Stimulated activated CD4-positive, alpha-beta T cell treated with anti-CD3 and anti-CD28 coated beads, Interleukin-2, amount 100 ng/mL, for 48 hours (primary cell): Measurements from ENCODE around the gene SLC25A29.
A peak's percentile ranks its signal among the peaks of the same experiment; 100 is the strongest.
"Not testable (repeated sequence)": the region's sequence is repeated elsewhere in the genome, so short reads cannot be mapped to it uniquely, and the experiment has no call there.

Source experiments
- DNase-seq, 2 donors: peaks; one replicate each; pipeline ENCODE4 v3.0.0-alpha.2; 2020

SLC25A29 gene

DNA sequence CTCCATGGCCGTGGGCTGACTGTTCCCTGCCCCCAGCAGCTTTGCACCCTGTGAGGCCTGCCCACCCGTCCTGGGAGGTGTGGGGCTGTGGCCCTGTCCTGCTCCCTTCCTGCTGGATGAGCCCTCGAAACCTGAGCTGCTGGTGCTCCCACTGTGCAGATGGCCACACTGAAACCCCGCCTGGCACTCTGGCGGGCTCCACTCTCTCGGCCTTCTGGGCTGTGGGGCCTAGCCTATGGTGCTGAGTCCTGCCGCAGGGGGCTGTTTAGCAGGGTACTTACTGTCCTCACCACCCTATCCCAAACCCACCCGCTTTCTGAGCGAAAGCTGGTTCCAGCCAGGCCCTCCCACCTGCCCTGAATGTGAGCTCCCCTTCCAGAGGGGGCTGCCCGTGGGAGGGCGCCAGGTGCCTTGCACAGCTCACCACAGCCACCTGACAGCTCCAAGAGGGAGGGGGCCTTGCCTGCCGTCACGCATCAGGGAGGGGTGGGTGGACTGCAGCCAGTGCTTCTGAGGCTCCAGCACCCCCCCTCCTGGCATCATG is 24.2 kb upstream of the SLC25A29 start:
- no peak for DNase-seq

DNA sequence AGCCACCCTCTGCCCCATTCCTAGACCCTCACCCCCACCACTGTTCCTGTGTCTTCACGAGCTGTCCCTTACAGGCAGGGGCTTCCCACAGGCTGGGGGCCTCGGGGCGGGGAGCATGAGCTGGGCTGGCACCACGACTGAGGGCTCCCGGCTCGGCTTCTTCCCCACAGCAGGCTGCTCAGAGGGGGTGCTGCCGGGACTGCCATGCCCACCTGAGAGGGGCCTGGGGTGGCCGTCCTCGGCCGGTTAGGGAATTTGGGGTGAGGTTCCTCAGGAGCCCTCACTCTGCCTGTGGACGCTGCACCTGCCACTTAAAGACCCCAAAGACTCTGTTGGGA is 23.7 kb upstream of the SLC25A29 start:
- no peak for DNase-seq

DNA sequence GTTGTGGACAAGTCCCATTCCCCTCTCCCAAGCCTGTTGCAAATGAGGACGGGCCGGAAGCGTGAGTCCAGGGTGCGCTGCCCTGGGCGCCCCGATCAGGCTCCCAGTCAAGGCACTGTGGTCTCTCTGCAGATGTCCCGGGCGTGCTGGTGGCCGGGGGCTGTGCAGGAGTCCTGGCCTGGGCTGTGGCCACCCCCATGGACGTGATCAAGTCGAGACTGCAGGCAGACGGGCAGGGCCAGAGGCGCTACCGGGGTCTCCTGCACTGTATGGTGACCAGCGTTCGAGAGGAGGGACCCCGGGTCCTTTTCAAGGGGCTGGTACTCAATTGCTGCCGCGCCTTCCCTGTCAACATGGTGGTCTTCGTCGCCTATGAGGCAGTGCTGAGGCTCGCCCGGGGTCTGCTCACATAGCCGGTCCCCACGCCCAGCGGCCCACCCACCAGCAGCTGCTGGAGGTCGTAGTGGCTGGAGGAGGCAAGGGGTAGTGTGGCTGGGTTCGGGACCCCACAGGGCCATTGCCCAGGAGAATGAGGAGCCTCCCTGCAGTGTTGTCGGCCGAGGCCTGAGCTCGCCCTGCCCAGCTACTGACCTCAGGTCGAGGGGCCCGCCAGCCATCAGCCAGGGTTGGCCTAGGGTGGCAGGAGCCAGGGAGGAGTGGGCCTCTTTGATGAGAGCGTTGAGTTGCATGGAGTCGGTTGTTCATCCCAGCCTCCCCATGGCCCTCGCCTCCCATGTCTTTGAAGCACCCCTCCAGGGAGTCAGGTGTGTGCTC is 23.2 kb upstream of the SLC25A29 start:
- no peak for DNase-seq

DNA sequence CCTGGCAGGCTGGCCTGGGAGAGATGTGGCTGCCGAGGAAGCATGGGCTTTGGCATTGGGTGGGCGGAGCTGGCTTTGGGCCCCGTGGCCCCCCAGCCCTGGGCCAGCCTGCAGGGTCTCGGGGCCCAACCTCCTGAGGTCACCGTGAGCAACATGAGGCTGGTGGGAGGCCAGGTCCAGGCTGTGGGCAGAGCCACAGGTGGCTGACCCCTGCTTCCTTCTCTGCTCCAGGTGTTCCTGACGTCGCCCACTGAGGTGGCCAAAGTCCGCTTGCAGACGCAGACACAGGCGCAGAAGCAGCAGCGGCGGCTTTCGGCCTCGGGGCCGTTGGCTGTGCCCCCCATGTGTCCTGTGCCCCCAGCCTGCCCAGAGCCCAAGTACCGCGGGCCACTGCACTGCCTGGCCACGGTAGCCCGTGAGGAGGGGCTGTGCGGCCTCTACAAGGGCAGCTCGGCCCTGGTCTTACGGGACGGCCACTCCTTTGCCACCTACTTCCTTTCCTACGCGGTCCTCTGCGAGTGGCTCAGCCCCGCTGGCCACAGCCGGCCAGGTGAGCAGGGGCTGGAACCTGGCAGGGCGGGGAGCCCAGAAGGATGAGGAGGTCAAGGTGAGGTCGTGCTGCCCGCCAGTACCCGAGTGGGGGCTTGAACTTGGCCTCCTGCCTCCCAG is 22.4 kb upstream of the SLC25A29 start:
- no peak for DNase-seq

DNA sequence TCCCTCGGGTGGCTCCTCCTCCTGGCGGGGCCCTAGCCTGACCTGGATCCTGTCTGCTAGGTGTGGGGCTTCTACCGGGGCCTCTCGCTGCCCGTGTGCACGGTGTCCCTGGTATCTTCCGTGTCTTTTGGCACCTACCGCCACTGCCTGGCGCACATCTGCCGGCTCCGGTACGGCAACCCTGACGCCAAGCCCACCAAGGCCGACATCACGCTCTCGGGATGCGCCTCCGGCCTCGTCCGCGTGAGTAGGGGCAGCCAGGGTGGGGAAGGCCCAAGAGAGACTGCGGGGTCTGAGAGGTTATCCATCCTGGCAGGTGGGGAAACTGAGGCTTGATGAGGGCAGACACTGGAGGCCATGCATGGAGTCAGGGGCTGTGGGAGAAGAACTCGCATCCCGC is 20.9 kb upstream of the SLC25A29 start:
- DNase-seq: no peak

DNA sequence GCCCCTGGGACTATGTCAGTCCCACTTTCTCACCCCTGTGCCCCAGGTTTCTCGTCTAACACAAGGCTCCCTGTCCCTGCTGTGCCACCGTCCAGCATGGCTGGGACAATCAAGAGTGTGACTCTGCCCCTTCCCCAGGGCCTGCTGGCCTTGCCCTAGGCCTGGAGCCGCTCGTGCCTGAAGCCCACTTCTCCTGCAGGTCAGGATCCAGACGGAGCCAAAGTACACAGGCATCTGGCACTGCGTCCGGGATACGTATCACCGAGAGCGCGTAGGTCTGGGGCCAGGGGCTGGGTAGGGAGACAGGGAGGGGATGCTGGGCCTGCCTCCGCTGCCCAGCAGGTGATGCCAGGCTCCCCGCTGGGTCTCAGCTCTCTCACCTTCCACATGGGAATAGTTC is 19.7 kb upstream of the SLC25A29 start:
- no peak for DNase-seq

DNA sequence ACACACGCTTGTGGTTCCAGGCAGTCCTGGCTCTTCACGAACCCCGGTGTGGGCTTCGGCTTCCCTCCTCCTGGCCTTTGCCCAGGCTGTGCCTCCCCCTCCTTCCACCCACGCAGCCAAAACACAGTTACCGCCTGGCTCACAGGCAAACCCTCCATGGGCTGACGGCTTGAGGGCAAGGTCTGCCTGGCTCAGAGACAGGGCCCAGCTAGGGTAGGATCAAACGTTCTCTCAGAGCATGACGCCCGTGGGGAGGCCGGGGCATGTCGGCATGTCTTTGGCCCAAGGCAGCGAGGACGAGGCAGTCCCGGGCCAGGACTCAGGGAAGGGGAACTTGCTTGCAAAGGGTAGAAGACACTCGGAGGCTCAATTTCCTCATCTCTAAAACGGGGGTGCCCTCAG is 19.0 kb upstream of the SLC25A29 start:
- no peak for DNase-seq

DNA sequence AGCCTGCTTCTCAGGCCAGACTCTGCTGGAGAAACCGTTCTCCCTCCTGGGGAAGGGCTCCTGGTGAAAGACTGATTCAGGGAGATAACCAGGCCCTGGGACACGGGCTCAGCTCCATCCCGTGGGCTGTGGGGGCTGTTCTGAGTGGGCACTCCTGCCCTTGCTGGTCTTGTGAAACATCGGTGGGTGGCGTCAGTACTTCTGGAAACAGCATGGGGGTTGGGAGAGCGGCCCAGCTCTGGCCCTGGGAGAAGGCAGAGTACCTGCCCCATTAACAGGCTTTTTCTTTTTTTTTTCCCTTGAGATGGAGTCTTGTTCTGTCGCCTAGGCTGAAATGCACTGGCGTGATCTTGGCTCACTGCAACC is 17.7 kb upstream of the SLC25A29 start:
- no peak for DNase-seq

DNA sequence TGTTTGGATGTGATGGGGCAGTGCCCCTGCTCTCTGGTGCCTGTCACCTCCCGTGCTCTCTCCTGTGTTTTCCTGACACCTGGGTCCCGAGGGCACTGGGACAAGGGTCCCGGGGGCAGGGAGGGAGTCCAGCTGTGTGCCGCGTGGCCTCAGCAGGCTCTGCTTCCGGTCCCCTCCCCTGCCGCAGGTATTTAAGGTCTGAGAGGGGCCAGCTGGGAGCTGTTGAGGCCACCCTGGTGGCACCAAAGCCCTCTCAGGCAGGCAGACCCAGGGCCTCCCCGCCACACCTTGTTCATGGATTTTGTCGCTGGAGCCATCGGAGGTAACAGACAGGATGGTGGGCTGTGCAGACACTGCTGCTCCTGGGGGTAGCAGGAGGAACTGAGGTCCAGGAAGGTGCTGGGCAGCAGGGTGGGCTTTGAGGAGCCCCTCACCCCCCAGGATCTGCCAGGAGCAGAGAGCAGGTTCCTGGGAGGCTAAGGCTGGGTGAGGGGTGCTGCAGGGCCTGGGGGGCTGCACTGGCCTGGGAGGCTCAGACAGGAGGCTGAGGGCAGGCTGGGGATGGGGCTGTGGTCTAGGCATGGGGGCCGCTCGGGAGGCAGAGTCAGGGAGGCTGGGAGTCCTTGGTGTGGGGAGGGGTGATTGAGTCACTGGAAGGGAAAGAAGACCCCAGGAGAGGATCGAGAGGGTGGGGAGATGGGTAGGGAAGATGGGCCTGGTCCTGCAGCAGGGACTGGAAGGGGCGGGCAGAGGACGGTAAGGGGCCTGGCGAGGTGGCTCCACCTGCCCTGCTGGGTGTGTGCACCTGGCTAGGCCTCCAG is 17.1 kb upstream of the SLC25A29 start, which contains the start of gene SLC25A47:
Gene SLC25A47, plus strand, starts transcription at position 219 of the 821 bp plus-strand sequence. Its CDS starts 76 bp downstream, at position 295.
- no peak for DNase-seq

DNA sequence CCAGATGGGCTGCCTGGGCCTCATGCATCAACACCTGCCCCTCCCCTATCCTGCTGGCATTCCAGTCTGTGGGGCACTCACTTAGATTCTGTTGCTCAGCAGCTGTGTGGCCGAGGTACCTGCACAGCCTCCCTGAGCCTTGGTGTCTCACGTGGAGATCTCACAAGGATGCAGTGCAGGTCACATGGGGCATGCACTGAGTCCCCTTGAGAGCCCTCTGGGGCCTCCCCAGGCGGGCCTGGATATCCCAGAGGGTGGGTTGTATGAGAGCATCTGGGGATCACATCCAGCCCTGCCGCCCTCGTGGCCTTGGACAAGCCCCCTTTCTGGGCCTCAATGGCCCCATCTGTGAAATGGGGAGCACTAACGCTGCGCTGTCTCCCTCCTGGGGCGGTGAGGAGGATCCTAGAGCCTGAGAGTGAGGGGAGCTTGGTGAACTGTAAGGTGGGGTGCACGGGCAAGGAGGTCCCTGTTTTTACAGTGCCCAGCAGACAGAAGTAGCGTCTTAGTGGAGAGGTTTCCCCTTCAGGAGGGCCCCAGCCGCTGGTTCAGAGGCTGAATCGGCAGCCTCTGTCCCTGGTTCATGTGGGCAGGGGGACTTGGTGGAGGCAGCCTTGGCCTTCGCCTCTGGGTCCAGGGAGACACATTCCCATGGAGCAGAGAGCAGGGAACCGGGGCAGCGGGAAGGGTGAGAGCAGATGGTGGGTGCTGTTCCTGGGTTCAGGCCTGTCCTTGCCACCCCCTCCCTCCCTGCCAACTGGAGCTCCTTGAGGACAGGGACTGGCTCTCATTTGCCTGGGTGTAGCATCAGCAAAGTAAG is 16.1 kb upstream of the SLC25A29 start:
- DNase-seq: no peak

DNA sequence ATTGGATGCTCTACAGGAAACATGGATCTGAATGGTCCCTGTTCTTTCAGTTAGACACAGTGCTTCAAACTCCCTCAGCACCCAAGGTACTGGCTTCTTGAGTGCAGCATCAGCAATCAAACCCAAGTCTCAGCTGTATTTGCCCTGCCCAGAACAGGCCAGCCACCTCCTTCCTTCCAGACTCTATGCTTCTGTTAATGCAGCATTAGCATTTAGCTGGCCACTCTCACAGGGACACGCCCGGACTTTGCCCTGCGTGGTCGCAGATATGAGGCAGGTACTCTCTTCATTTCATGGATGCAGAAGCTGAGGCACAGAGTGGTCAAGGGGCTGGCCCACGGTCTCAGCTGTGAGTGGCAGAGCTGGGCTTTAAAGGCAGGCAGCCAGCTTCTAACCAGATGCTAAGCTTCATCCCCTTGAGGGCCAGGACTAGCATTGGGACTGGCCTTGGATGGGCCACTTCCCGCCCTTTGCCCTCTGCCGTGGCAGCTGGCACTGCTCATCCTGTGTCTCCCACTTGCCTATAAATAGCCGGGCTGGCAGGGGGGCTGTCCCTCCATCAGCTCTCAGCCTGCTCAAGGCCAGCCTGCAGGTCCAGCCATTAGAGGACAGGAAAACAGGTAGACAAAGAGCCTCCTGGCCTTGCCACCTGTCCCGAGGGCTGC is 15.4 kb upstream of the SLC25A29 start:
- no peak for DNase-seq

DNA sequence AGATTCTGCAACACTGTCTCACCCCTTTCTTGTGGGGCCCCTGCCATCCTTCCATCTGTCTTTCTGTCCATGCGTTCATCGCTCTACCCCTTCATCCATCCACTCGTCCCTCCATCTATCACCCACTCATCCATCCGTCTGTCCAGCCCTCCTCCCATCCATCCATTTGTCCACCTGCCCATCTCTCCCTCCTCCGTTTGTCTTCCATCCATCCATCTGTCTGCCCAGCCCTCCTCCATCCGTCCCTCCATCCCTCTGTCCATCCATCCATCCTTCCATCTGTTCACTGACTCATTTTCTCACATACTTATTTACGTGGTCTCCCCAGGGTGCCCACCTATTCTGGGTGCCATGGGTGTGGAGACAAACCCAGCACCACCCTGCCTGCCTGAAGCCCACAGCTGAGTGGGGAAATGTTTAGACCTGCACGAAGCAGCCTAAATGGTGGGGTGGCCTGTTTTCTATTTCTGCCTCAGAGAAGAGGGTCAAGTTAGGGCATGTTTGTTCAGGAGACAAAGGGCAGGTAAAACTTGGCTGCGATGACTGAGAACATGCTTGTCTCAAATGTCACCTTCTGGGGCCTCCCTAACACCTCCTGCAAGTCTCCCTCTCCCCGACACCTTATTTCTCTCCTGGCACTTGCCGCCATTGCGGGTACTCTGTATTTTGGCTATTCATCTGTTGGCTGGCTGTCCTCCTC is 14.1 kb upstream of the SLC25A29 start:
- DNase-seq: no peak

DNA sequence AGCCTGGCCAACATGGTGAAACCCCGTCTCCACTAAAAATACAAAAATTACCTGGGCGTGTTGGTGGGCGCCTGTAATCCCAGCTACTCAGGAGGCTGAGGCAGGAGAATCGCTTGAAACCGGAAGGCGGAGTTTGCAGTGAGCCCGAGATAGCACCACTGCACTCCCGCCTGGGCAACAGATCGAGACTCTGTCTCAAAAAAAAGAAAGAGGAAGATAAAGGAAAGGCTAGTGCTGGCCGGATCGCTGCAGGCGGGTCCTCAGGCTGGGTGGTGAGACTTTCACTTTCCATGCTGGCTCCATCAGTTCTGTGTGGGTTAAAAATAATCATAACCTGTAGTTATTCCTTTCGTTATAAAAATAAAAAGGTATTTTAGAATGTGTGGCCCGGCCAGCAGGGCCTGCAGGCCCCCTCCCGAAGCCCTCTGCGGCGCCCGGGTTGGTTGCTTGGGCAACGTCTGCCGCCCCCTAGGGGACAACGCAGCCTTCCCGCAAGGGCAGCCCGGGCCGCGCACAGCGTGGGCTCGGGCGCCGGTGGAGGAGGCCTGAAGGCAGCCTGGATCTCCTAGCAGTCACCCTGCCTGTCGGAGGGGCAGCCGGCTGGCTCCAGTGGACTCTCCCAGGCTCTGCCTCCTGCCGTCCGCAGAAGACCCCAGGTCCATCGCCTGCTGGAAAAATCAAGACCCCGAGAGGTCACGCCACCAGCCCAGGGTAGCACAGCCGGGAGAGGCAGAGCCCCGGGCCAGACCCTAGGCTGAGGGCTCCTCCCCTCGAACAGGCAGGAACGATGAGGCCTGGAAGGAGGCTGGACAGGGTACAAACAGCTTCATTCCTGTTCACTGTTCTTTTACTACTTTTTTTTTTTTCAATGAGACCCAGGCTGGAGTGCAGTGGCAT is 11.9 kb upstream of the SLC25A29 start:
- DNase-seq: peak; percentile 64 to 75

DNA sequence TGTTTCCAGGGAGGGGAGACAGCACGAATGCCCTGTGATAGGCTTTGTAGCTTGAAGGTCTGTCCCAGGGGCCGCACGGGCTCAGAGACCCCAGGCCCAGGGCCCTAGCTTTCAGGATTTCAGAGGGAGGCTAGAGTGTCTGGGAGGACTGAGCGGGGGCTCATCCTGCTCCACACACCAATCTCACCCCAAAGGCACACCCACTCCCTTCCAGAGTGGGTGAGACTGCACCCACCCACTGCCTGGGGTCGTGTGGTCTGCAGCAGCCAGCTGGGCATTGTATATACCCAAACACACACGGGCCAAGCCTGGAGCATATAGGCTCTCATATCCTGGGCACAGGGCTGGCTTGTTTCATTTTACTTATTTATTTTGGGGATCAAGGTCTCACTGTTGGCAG is 11.1 kb upstream of the SLC25A29 start:
- no peak for DNase-seq

DNA sequence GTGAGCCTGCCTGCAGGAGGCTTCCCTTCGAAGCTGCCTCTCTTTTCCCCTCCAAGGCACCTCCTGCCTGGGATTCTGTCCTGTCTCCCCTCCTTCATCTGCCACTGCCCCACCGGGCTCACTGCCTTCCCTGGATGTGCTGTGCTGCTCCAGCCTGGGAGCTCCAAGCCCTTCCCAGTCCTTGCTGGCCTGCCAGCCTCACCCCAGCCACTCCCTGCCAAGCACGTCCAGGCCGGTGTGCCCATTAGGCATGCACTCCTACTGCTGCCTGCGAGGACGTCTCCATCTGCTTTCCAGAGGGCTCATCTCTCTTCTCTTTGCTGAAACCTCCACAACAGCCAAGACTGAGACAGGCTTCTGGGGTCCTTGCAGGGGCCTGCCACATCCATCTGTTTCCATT is 8.5 kb upstream of the SLC25A29 start:
- no peak for DNase-seq

DNA sequence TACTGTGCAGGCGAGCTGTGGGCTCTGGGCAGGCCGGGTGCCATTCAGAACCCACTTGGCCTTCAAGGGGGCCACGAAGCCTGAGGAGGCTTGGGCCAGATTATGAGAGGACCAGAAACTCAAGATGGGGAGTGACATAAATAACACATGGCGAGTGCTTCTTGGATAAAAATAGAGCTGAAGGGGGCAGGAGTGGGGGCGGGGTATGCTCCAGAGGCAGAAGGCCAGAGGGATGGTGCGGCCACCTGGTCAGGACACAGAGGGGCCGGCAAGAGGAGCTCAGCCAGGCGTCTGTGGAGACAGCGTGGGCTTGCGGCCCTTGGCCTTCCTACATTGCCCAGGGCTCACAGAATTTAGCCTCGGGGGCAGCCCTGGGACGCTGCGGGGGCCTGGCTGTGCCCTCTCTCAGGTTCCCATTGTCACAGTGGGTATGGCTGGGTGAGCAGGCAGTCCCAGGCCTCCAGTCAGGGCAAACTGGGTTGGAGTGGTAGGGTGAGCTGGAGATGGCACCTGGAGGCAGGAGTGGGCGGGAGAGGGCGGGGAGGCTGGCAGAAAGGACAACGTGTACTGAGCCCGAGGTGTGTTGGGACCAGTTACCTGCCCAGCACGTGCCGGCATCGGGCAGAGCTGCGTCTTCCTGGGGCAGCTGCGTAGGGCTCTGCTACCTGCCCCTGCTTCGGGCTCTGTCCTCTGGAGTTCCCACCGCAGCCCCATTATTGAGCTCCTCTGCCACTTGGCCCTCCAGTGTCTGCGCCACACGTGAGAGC is 7.4 kb upstream of the SLC25A29 start:
- no peak for DNase-seq

DNA sequence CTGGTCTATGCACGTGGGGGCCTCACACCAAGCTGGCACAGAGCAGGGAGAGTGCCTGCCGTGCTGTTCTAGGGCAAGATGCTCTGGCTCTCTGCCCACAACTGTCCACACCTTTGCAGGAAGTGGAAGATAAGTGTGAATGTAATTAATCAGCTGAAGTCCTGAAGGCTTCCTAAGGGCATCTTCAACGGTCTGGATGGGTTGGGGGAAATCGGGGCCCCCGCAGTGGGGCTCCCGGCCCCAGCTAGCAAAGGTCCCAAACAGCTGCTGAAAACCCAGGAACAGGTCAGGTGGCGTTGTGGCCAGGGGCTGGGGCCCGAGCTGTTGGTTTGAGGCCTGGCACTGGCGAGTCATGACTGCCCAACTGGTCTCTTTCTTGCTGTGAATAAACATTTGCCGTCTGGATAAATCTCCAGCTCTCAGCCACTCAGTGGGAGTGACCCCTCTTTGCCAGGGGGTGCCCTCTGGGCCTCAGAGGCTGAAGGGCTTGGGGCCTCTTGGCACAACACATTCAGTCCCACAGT is 6.7 kb upstream of the SLC25A29 start:
- DNase-seq: no peak

DNA sequence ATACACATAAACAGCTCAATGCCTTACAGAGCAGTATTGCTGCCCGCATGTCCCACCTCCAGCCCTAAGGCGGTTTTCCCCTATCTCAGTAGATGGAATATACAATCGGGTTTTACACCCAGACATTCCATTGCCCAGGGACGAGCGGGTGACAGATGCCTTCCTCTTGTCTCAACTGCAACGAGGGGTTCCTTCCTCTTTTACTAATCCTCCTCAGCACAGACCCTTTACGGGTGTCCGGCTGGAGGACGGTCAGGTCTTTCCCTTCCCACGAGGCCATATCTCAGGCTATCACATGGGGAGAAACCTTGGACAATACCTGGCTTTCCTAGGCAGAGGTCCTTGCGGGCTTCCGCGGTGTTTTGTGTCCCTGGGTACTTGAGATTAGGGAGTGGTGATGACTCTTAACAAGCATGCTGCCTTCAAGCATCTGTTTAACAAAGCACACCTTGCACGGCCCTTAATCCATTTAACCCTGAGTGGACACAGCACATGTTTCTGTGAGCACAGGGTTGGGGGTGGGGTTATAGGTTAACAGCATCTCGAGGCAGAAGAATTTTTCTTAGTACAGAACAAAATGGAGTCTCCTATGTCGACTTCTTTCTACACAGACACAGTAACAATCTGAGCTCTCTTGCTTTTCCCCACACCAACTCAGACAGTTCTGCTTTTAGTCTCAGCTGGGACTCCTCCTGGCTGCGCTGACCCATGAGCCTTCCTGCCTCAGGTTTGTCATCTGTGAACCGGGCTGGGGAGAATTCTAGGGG is 6.0 kb upstream of the SLC25A29 start:
- DNase-seq: not testable (repeated sequence)
